ENCODE measurements around the gene RBMX2.

Gene RBMX2

GRCh38 chrX:130446974-130447373 lies 45.2 kb downstream of the RBMX2 start:
- DNase-seq (ENCODE audit: low read depth) = no peak
